Measurements from ENCODE around the gene WIZ. TPM values are rescaled to one million over a fixed set of nuclear protein-coding genes. Genes with fewer than 3 reads are reported as not detected.

Gene WIZ
- total RNA-seq, 2 experiments from 2014 or later, result 31.6 to 32.7 TPM

DNA sequence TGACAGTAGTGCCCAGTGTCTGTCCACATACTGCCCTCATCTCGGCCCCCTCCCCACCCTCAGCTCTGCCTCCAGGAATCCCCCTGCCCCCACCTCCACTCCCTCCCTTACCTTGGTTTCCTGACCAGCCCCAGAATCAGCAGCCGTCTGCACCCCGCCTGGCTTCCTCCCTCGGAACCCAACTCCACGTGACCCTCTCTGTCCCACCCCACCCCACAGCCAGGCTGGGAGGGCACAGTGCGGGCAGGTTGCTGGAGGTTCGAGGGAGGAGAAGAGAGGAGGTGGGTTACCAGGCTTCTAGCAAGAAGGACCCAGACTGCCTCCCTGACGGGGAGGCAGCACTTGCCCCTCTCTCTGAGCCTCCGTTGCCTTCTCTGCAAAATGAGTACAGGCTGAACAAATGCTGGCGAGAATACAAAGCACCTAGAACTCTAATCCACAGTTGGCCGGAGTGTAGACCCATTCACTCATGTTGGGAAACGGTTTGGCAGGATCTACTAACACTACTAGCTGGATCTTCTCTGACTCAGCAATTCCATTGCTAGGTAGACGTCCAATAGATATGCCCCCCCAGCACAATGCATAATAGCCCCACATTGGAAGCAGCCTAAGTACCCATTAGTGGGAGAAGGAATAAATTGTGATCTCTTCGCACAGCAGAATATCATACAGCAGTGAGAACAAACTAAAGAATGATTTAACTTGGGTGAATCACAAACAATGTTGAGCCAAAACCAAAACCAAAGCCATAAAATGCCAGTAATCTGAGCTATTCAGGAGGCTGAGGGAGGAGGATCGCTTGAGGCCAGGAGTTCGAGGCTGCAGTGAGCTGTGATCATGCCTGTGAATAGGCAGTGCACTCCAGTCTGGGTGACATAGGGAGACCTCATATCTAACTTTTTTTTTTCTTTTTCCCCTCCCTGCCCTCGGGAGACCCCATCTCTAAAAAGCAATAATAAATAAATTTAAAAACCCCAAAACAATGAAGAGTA, 14.9 kb upstream of the WIZ start, which contains the start of gene RASAL3:
RASAL3 (minus strand) TSS at position 151 of the 992 bp plus-strand sequence. CDS start 186 bp downstream, outside the sequence.
- ATAC-seq, result peak; percentile 63
- CTCF ChIA-PET, result interaction anchor here (0.9 to 3.3 kb wide), 10 partner anchors 10 to 91 kb away, joined by 3 to 39 read pairs (median 5); partner anchors contain the start of genes AKAP8 and AKAP8L
- H3K27me3 Mint-ChIP-seq (ENCODE audit: low read depth), result peaks cover 7% of the 10 kb centered on the region
- H3K4me3 Mint-ChIP-seq, result peak within 1 kb of the TSS; percentile 90
- DNase-seq, result peak; percentile 83
- no peaks in the 10 kb centered on the region for H3K9me3 Mint-ChIP-seq (ENCODE audit: insufficient read depth)
- POLR2A ChIA-PET, result interaction anchor here (0.6 to 2.9 kb wide), 8 partner anchors 10 to 341 kb away, joined by 3 to 39 read pairs (median 12); partner anchors contain the start of genes AKAP8L and WIZ
- H3K36me3 Mint-ChIP-seq (ENCODE audit: low read depth), result peaks cover 41% of the 10 kb centered on the region
- peak within 1 kb of the TSS; percentile 94 for H3K27ac Mint-ChIP-seq
- peaks cover 77% of the 10 kb centered on the region for H3K4me1 Mint-ChIP-seq (ENCODE audit: low read depth)

DNA sequence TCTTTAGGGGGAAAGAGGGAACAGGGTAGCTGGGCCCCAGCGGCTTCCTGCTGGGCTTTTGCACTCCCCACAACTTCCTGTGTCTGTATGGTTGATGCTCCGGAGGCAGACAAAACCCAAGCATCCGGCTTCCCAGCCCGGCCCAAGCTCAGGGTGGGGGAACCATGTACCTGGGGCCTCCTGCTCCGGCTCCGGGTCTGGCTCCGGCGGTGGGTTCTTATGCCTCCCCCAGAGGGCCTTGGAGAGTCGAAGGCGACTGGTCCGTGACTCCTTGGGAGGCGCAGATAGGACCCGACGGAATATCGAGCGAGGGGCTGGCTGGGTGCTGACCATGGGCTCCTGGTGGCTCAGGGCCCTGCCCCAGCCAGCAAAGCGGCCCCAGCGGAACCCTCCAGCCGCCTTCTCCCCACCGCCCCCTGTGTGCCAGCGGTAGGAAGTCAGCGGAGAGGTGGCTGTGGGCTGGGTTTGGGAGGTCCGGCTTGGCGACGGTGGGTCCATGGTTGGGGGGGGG, 14.2 kb upstream of the WIZ start:
- ATAC-seq, result peak; percentile 78
- peaks cover 45% of the 10 kb centered on the region for H3K36me3 Mint-ChIP-seq (ENCODE audit: low read depth)
- peak; percentile 91 for DNase-seq

DNA sequence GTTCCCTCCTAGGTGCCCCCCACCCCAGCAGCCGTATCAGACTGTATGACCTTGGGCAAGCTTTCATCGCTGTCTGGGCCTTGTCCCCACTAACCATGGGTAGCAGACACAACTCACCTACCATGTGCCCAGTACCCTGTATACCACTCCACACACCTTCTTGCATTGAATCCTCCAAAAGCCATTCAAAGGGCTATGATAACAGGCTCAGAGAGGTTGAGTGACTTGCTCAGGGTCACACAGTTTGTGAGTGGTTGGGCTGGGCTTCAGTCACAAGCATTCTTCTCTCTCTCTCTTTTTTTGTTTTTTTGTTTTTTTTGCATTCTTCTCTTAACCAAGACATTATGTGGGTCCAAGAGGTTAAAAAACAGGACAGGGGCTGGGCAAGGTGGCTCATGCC, 11.9 kb upstream of the WIZ start:
- no peak for DNase-seq
- peak overlapping the region; percentile 90 for H3K4me3 Mint-ChIP-seq
- ChIA-PET CTCF (interaction anchor here (0.7 to 2.5 kb wide), 3 partner anchors 42 to 94 kb away, joined by 3 to 36 read pairs (median 5); partner anchors contain the start of gene AKAP8L), POLR2A (interaction anchor here (0.6 to 2.9 kb wide), 2 partner anchors 11 to 53 kb away, joined by 3 to 22 read pairs; partner anchors contain the start of gene WIZ)
- H3K27ac Mint-ChIP-seq, result peak overlapping the region; percentile 67
- peaks cover 48% of the 10 kb centered on the region for H3K4me1 Mint-ChIP-seq (ENCODE audit: low read depth)
- peaks cover 55% of the 10 kb centered on the region for H3K36me3 Mint-ChIP-seq (ENCODE audit: low read depth)
- no peak for ATAC-seq
- H3K9me3 Mint-ChIP-seq (ENCODE audit: insufficient read depth), result no peaks in the 10 kb centered on the region
- no peaks in the 10 kb centered on the region for H3K27me3 Mint-ChIP-seq (ENCODE audit: low read depth)

More for the DNA sequence above, 14.2 kb upstream of the WIZ start:
- ChIA-PET CTCF (interaction anchor here (0.8 to 2.5 kb wide), 14 partner anchors 9 to 91 kb away, joined by 3 to 36 read pairs (median 4); partner anchors contain the start of genes AKAP8 and AKAP8L), POLR2A (interaction anchor here (0.9 to 2.9 kb wide), 15 partner anchors 9 to 147 kb away, joined by 3 to 39 read pairs (median 4); partner anchors contain the start of genes AKAP8, AKAP8L and WIZ)
- Mint-ChIP-seq H3K9me3 (ENCODE audit: insufficient read depth) (no peaks in the 10 kb centered on the region), H3K4me3 (peak overlapping the region; percentile 90), H3K4me1 (ENCODE audit: low read depth) (peaks cover 70% of the 10 kb centered on the region), H3K27me3 (ENCODE audit: low read depth) (peaks cover 1% of the 10 kb centered on the region), H3K27ac (peak overlapping the region; percentile 94)

DNA sequence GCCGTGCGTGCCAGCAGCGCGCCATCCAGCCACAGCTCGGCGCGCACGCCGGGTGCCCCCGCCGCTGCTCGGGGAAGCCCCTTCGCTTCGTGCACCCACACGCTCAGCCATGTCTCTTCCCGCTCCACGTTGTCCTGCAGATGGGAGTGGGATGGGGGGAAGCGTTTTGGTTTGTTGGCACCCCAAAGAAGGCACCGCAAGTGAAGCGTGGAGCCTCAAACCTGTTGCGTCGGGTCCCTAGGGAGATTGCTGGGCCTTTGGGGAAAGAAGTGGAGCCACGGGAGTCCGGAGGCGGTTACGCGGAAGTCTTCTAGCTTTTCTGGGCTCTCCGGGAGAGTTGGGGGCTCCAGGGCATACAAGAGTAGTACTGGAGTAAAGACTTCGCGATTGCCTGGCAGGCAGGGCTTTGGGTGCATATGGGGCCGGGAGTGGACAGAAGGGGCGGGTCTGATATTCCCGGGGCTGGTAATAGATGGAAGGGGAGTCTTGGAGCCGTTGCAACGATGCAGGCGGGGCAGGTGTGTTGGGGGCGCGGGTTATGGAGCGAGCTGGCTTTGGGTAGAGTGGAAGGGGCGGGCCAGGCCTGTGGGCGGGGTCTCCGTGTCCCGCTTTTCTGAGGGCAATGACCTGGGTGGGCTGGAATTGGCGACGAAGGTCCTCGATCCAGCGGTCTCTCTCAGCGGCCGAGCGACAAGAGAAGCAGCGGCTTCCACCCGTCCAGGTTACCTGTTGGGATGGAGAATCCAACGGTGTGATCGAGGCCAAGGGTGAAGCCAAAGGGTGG, 8.1 kb upstream of the WIZ start:
- DNase-seq, result no peak
- Mint-ChIP-seq H3K9me3 (ENCODE audit: insufficient read depth) (no peaks in the 10 kb centered on the region), H3K27ac (no peak overlapping the region), H3K36me3 (ENCODE audit: low read depth) (peaks cover 78% of the 10 kb centered on the region), H3K4me1 (ENCODE audit: low read depth) (peaks cover 39% of the 10 kb centered on the region), H3K4me3 (no peak overlapping the region), H3K27me3 (ENCODE audit: low read depth) (no peaks in the 10 kb centered on the region)
- no peak for ATAC-seq
- POLR2A ChIA-PET, result interaction anchor here (1.1 to 1.6 kb wide), 2 partner anchors 8 to 10 kb away, joined by 3 read pairs; partner anchors contain the start of gene WIZ
- CTCF ChIA-PET, result no interaction called here

DNA sequence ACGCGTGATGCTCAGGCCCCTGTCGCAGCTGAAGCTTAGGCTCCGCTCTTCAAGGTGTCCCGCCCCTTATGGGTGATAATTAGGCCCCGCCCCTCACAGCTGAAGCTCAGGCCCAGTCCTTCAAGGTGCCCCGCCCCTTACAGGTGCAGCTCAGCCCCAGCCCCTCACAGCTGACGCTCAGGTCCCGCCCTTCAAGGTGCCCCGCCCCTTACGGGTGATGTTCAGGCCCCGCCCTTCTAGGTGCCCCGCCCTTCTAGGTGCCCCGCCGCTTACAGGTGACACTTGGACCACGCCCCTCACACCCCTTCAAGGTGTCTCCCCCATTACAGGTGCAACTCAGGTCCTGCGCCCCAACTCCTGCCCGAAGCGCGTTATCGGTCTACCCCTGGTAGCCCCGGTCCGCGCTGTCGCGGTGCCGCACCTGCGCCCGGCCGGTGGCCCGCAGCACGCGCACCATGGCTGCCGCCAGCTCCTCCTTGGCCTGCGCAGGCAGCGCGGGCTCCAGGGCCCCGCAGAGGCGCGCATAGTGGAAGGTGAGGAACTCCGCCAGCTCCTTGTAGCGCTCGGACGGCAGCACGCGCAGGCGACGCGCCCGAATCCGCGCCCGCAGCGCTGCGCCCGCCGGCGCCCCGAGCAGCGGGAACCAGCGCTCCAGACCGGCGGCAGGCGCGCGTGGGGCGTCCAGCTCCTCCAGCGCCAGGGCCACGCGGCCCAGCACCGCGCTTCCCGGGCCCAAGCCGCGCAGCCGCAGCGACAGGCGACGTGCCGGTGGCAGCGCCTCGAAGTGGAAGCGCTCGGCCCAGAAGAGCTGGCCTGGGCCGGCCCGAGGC, 7.3 kb upstream of the WIZ start:
- ATAC-seq (peak; percentile 21), DNase-seq (no peak)
- H3K9me3 Mint-ChIP-seq (ENCODE audit: insufficient read depth), result no peaks in the 10 kb centered on the region
- no peak overlapping the region for H3K4me3 Mint-ChIP-seq
- peaks cover 78% of the 10 kb centered on the region for H3K36me3 Mint-ChIP-seq (ENCODE audit: low read depth)
- H3K4me1 Mint-ChIP-seq (ENCODE audit: low read depth), result peaks cover 34% of the 10 kb centered on the region
- POLR2A ChIA-PET, result interaction anchor here (0.7 to 1.7 kb wide), 4 partner anchors 21 to 77 kb away, joined by 3 to 7 read pairs (median 3); partner anchors contain the start of gene AKAP8
- CTCF ChIA-PET, result no interaction called here
- no peaks in the 10 kb centered on the region for H3K27me3 Mint-ChIP-seq (ENCODE audit: low read depth)
- H3K27ac Mint-ChIP-seq, result no peak overlapping the region

DNA sequence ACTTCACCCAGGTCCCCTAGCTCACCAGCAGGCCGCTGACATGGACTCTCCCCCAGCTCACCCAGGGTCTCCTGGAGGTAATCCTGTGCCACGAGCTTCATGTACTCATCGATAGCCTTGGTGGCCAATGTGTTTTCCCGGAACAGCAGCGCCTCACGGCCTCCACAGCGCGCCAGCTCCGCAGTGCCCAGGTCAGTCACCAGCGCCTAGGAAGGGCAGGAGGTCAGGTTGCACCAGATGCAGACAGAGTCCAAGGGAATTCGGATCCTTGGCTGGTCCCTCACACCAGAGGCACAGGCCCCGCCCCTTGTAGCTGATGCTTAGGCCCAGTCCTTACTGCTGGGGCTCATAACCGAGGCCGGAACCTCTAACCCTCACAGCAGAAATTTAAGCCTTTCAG, 6.7 kb upstream of the WIZ start:
- Mint-ChIP-seq H3K4me3 (no peak overlapping the region), H3K36me3 (ENCODE audit: low read depth) (peaks cover 79% of the 10 kb centered on the region), H3K9me3 (ENCODE audit: insufficient read depth) (no peaks in the 10 kb centered on the region), H3K4me1 (ENCODE audit: low read depth) (peaks cover 33% of the 10 kb centered on the region), H3K27me3 (ENCODE audit: low read depth) (no peaks in the 10 kb centered on the region), H3K27ac (no peak overlapping the region)
- DNase-seq, result no peak
- CTCF ChIA-PET, result no interaction called here
- POLR2A ChIA-PET, result interaction anchor here (0.7 to 1.7 kb wide), 4 partner anchors 20 to 77 kb away, joined by 3 to 7 read pairs (median 3); partner anchors contain the start of gene AKAP8
- ATAC-seq, result no peak

DNA sequence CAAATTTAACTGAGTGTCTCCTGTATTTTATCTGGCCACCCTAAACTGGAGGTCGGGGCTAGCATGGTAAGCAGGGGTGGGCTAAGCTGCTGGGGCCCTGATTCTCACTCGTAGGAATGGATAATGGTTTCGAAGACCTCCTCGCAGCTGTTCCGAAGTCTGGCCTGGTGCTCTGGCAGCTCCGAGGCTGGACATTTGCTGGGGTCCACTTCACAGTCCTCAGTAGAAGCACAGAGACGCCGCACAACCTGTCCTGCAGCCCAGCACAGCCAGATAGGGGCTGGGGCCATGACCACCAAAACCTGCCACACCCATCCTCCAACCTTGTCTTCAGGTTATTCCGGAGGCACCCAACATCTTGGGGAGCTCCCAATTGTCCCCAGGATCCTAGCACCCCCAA, 6.2 kb upstream of the WIZ start:
- peaks cover 35% of the 10 kb centered on the region for H3K4me1 Mint-ChIP-seq (ENCODE audit: low read depth)
- POLR2A ChIA-PET, result interaction anchor here (0.7 to 2.8 kb wide), 4 partner anchors 8 to 36 kb away, joined by 3 to 25 read pairs (median 5); partner anchors contain the start of gene RASAL3
- CTCF ChIA-PET, result no interaction called here
- H3K27me3 Mint-ChIP-seq (ENCODE audit: low read depth), result no peaks in the 10 kb centered on the region
- peaks cover 80% of the 10 kb centered on the region for H3K36me3 Mint-ChIP-seq (ENCODE audit: low read depth)
- H3K9me3 Mint-ChIP-seq (ENCODE audit: insufficient read depth), result no peaks in the 10 kb centered on the region
- no peak overlapping the region for H3K27ac Mint-ChIP-seq
- DNase-seq (no peak), ATAC-seq (no peak)
- no peak overlapping the region for H3K4me3 Mint-ChIP-seq

DNA sequence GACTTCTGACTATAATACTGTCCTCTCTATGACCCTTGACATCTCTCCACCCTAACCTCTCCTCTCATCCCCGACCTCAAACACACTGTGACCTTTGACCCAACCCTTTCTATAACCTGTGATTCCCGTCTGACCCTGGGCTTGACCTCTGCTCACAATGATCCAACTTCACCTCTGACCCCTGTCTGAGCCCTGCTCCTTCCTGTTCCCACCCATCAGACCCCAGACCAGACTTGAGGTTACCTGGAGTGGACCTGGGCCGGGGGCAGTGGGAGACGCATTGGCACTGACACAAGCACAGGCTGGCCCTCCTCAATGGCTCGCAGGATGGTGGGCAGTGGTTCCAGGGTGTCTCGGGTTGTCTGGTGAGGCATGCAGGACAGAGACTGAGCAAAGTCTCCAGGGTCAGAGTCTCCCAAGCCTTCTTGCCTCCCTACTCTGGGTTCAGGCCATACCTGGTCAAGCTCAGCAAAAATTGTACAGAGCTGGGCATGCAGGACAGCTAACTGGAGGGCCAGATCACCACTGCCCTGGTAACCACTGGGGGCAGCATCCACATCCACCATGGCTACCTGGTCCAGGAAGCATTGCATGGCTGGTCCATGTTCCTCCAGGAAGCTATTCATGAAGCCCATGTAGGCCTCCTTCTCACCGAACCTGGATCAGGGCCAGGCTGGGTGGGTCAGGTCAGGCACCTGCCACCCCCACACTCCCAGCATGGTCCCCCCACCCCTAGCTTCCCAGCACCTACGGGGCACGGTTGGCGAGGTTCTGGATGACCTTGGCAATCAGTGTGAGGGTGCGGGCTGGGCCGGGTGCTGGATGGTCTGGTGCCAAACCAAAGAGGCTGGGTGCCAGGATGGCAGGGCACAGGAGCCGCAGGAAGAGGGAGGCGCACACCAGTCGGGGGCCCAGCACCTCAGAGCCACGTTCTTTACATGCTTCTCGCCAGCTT, 4.4 kb upstream of the WIZ start:
- DNase-seq, result no peak
- ATAC-seq, result no peak
- Mint-ChIP-seq H3K36me3 (ENCODE audit: low read depth) (peaks cover 70% of the 10 kb centered on the region), H3K4me1 (ENCODE audit: low read depth) (peaks cover 33% of the 10 kb centered on the region), H3K4me3 (no peak overlapping the region), H3K9me3 (ENCODE audit: insufficient read depth) (no peaks in the 10 kb centered on the region), H3K27me3 (ENCODE audit: low read depth) (no peaks in the 10 kb centered on the region), H3K27ac (peak overlapping the region; percentile 30)
- ChIA-PET POLR2A (interaction anchor here (0.9 to 2.8 kb wide), 4 partner anchors 10 to 70 kb away, joined by 3 to 25 read pairs (median 6); partner anchors contain the start of genes AKAP8L and RASAL3), CTCF (interaction anchor here (0.8 to 1.5 kb wide), 7 partner anchors 8 to 190 kb away, joined by 3 to 7 read pairs (median 3); partner anchors contain the start of gene AKAP8L)

DNA sequence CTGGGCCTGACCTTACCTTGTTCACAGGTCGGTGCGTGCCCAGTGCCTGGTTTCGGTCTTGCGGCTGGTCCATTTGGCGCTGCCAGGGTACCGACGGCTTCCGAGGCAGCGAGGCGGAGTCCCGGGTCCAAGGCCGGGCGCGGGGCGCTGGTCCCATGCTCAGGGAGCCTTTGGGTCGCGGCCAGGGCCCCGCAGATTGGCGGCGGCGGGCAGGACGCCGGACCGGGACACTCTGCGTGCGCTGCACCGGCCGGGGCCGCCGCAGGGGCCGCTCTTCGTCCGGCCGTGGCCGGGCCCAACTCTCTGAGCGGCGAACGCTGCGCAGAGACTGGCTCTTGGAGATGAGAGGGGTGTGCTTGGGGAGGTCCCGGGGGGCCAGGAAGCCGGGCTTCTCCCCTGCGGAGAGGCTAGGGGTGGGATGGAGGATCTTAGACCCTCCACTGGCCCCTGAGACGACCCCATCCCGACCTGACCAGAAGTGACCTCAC, 3.4 kb upstream of the WIZ start:
- Mint-ChIP-seq H3K4me1 (ENCODE audit: low read depth) (peaks cover 39% of the 10 kb centered on the region), H3K36me3 (ENCODE audit: low read depth) (peaks cover 73% of the 10 kb centered on the region), H3K27ac (no peak overlapping the region), H3K27me3 (ENCODE audit: low read depth) (no peaks in the 10 kb centered on the region), H3K4me3 (no peak overlapping the region), H3K9me3 (ENCODE audit: insufficient read depth) (no peaks in the 10 kb centered on the region)
- CTCF ChIA-PET, result interaction anchor here (1.7 to 3.7 kb wide), 2 partner anchors 34 to 102 kb away, joined by 9 to 14 read pairs; partner anchors contain the start of gene AKAP8L
- no peak for ATAC-seq
- POLR2A ChIA-PET, result interaction anchor here (1.9 to 2.8 kb wide), 3 partner anchors 11 to 102 kb away, joined by 4 to 25 read pairs (median 13); partner anchors contain the start of genes AKAP8L and RASAL3
- no peak for DNase-seq
